Measurements from ENCODE around the gene LETMD1. TPM values are rescaled to one million over a fixed set of nuclear protein-coding genes. Genes with fewer than 3 reads are reported as not detected.

The LETMD1 gene
- total and polyA plus RNA-seq, 2 donors (not counting 3 experiments of a cell fraction or from before 2014, with no cell fraction given): 38.9 to 47.7 TPM

DNA sequence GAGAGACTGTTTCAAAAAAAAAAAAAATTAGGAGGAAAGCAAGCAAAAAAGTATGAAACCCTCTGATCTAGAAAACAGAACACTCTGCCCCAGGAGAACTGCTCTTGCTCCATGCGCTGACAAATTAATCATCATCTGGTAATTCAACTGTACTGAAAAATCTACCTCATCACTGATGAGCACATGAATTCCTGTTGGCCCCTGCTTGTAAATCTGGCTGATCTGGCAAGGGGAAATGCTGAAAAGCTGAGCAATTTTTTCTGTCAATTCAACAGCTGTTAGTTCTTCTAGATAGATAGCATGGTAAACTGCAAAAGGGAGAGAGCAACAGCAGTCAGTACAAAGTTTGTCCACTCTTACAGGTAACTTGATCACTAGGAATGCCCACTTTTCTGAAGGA, 50.5 kb downstream of the LETMD1 start:
- intact Hi-C loops (cut with micrococcal nuclease): no loop called here
- Histone ChIP-seq H3K9me1 (replicated peaks; ENCODE audit: control insufficient read depth, extremely low read depth, insufficient read depth, low read length) (no peaks in the 10 kb centered on the region), H3K27ac (ENCODE audit: insufficient read depth, low read depth, low read length) (no peak overlapping the region), H3K79me2 (ENCODE audit: control insufficient read depth, insufficient read depth, low read length) (no peaks in the 10 kb centered on the region), H3K4me2 (ENCODE audit: insufficient read depth, low read length) (no peak overlapping the region), H3K9ac (replicated peaks; ENCODE audit: extremely low read depth, insufficient read depth, low read length) (no peak overlapping the region), H3K4me1 (ENCODE audit: control insufficient read depth, extremely low read depth, insufficient read depth, low read length) (no peaks in the 10 kb centered on the region), H4K20me1 (replicated peaks; ENCODE audit: control insufficient read depth, extremely low read depth, insufficient read depth, low read length) (no peaks in the 10 kb centered on the region), H3K36me3 (ENCODE audit: control insufficient read depth in 2 of 2, extremely low read depth in 1 of 2, insufficient read depth in 2 of 2, low read length in 2 of 2) (peaks cover 11 to 18% of the 10 kb centered on the region in 2 experiments), H2AFZ (ENCODE audit: low read depth, low read length) (no peak overlapping the region), H3K9me3 (replicated peaks; ENCODE audit: control insufficient read depth, insufficient read depth, low read length) (no peaks in the 10 kb centered on the region), H3K27me3 (ENCODE audit: control insufficient read depth in 2 of 2, insufficient read depth in 2 of 2, low read length in 2 of 2) (no peaks in the 10 kb centered on the region), H3K4me3 (replicated peaks in 1 of 3; ENCODE audit: insufficient read depth in 1 of 3, low read depth in 1 of 3, low read length in 3 of 3) (no peak overlapping the region)
- POLR2A ChIA-PET: interaction anchor here (1.4 kb wide), 1 partner anchor 15 kb away, joined by 6 read pairs; the partner anchor contains the start of gene CSRNP2
- DNase-seq (ENCODE audit: low read depth, low spot score): no peak
- dilution Hi-C loops (cut with MboI; ENCODE audit: extremely low pct_ligation_motif_present, low sequenced_read_pairs): no loop called here
- CTCF ChIA-PET: interaction anchor here (0.8 kb wide), 1 partner anchor 11 kb away, joined by 3 read pairs; no protein-coding TSS in a partner anchor
- TF ChIP-seq, protein P1, sequence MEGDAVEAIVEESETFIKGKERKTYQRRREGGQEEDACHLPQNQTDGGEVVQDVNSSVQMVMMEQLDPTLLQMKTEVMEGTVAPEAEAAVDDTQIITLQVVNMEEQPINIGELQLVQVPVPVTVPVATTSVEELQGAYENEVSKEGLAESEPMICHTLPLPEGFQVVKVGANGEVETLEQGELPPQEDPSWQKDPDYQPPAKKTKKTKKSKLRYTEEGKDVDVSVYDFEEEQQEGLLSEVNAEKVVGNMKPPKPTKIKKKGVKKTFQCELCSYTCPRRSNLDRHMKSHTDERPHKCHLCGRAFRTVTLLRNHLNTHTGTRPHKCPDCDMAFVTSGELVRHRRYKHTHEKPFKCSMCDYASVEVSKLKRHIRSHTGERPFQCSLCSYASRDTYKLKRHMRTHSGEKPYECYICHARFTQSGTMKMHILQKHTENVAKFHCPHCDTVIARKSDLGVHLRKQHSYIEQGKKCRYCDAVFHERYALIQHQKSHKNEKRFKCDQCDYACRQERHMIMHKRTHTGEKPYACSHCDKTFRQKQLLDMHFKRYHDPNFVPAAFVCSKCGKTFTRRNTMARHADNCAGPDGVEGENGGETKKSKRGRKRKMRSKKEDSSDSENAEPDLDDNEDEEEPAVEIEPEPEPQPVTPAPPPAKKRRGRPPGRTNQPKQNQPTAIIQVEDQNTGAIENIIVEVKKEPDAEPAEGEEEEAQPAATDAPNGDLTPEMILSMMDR (IDR thresholded peaks at IDR 0.05; ENCODE audit: extremely low read depth in 1 of 2, insufficient read depth in 1 of 2, low read depth in 1 of 2, low read length in 2 of 2): no peak
- TF ChIP-seq POLR2A (IDR thresholded peaks at IDR 0.05; ENCODE audit: low read depth, low read length): no peak
- no peak for TF ChIP-seq FOS (IDR thresholded peaks at IDR 0.05; ENCODE audit: borderline replicate concordance, insufficient read depth, low read length)
- TF ChIP-seq MYC (IDR thresholded peaks at IDR 0.05; ENCODE audit: low read depth, low read length): no peak
- TF ChIP-seq EZH2 (IDR thresholded peaks at IDR 0.05; ENCODE audit: borderline replicate concordance, low read depth, low read length, severe bottlenecking): no peak
- no peak for TF ChIP-seq GATA2 (IDR thresholded peaks at IDR 0.05; ENCODE audit: insufficient read depth, insufficient read length, low read depth, low read length)
- TF ChIP-seq JUN (IDR thresholded peaks at IDR 0.05; ENCODE audit: borderline replicate concordance, insufficient read depth, insufficient read length, low read depth): no peak
- TF ChIP-seq, protein P2, sequence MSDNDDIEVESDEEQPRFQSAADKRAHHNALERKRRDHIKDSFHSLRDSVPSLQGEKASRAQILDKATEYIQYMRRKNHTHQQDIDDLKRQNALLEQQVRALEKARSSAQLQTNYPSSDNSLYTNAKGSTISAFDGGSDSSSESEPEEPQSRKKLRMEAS (IDR thresholded peaks at IDR 0.05; ENCODE audit: insufficient read depth, insufficient read length): no peak
- TF ChIP-seq POLR2AphosphoS5 (IDR thresholded peaks at IDR 0.05; ENCODE audit: insufficient read depth, low read depth, low read length): no peak
- BruUV-seq (replicated peaks): no TSS peak
- no peak for FAIRE-seq

Measured in endothelial cell of umbilical vein (primary cell).